ENCODE measurements around the gene RHCE.
"Not testable (repeated sequence)": the region's sequence is repeated elsewhere in the genome, so short reads cannot be mapped to it uniquely, and the experiment has no call there.

Gene RHCE

GRCh38 chr1:25398079-25398478 is 22.5 kb downstream of the RHCE start:
- DNase-seq (ENCODE audit: low read depth in 2 of 2), result not testable (repeated sequence)

GRCh38 chr1:25397549-25397948 is 23.1 kb downstream of the RHCE start:
- DNase-seq (ENCODE audit: low read depth in 2 of 2), result not testable (repeated sequence)

- DNase-seq (ENCODE audit: low read depth in 2 of 2), result no peak
Observed at GRCh38 chr1:25392841-25393240, 27.8 kb downstream of the RHCE start.

DNA sequence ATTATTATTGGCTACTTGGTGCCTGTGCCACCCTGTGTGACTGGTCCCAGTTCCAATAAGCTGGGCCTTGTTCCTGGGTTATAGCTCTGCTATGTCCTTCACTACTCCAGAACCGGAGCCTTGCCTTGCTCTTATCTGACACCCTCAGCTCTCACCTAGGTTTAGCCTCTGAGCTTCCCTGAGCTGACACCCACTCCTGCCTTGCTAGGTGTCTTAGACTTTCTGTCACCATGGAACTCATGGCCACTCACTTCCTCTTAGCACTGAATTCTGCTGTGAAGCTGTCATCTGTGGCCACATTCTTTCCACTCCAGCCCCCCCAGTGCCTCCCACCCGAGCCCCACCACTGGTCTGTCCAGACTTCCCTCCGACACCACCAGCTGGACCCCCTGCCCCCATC is 30.9 kb downstream of the RHCE start:
- not testable (repeated sequence) for DNase-seq (ENCODE audit: low read depth in 2 of 2)

GRCh38 chr1:25388691-25389090 is 31.9 kb downstream of the RHCE start:
- DNase-seq (ENCODE audit: low read depth in 2 of 2), result not testable (repeated sequence)

GRCh38 chr1:25387096-25387495 is 33.5 kb downstream of the RHCE start:
- DNase-seq (ENCODE audit: low read depth in 2 of 2), result not testable (repeated sequence)

DNA sequence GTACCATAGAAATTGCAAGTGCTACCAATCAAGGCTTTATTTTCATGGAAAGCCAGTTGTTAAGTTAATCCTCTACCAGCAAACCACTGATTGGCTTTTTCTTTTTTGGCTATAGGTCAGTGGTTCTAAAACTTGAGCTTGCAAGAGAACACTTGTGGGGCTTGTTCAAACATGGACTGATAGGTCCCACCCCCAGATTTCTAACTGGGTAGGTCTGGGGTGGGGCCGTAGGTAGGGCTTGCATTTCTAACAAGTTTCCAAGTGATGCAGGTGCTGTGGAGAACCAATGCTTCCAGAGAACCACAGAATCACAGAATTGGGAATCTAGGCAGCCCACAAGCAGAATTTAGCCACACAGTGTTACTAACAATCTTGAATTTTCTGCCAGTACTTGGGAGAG is 36.8 kb downstream of the RHCE start:
- not testable (repeated sequence) for DNase-seq (ENCODE audit: low read depth in 2 of 2)

- not testable (repeated sequence) for DNase-seq (ENCODE audit: low read depth in 2 of 2)
Observed at GRCh38 chr1:25383090-25383489, 37.5 kb downstream of the RHCE start.

DNA sequence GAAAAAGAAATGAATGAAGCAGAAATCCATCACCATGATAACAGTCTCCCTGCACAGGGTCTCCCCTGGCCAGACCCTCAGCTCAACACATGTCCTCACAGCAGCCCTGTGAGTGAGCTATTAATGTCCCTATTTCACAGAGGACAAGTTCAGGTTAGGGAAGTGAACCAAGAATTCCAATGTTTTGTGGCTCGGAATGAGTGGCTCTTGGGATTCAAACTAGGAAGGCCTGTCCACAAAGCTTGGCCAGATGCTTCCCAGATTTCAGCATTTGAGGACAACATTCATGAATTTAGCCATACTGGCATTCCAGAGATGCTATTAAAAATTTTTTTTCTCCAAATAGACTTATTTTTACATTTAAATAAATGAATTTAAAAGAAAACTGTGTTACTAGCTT is 38.1 kb downstream of the RHCE start:
- not testable (repeated sequence) for DNase-seq (ENCODE audit: low read depth in 2 of 2)

GRCh38 chr1:25378367-25378766 is 42.3 kb downstream of the RHCE start:
- not testable (repeated sequence) for DNase-seq (ENCODE audit: low read depth in 2 of 2)

DNA sequence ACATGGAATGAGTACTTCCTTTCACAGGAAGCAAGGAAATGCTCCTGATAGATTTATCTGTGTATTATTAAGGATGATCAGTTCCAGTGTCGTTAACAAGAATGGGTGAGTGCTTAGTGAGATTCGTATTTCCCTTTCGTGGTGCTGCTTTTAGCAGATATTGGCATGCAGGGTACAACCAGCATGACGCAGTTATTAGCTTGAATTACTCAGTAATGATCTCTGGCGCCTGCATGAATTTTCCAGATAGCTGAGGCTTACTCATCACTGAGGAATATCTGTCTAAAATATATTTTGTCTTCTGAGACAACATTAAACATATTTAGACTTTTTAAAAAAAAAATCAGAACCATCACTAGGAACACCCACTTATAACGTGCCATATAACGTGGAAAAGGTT is 48.9 kb downstream of the RHCE start:
- not testable (repeated sequence) for DNase-seq (ENCODE audit: low read depth in 2 of 2)

DNA sequence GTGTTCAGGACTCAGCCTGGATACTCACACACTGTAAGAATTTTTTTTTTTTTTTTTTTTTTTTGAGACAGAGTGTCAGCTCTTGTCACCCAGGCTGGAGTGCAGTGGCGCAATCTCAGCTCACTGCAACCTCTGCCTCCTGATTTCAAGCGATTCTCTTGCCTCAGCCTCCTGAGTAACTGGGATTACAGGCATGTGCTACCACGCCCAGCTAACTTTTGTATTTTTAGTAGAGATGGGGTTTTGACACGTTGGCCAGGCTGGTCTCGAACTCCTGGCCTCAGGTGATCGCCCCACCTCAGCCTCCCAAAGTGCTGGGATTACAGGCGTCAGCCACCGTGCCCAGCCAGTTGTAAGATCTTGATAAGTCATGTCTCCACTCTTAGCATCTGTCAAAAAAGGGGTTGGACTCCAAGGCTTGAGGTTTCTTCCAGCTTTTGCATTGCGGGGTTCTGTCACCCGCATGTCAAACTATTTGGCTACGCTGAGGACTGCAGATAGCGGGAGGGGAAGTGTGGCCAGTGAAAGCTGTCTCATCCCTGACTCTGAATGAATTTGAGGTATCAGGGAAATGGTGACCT is 50.8 kb downstream of the RHCE start:
- not testable (repeated sequence) for DNase-seq (ENCODE audit: low read depth in 2 of 2)

DNA sequence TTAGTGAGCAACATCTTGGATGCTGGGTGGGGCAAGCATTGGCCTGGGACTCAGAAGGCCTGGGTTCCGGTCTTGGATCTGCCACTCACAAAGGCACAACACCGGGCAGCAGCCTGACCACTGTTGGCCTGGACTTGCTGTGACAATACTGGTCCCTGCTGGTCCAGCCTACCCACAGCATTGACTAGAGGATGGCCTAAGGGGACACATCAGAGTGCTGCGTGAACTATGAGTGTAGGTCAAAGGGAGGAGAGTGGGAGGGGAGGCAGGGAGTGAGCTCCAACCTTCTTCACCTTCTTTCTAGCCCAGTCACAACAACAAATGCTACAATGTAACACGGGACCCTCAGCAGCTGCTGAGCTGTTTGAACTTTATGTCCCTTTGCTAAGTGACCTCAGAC is 51.4 kb downstream of the RHCE start:
- DNase-seq (ENCODE audit: low read depth in 2 of 2), result no peak

GRCh38 chr1:25362634-25363559 is 57.7 kb downstream of the RHCE start:
- not testable (repeated sequence) for DNase-seq (ENCODE audit: low read depth in 2 of 2)

DNA sequence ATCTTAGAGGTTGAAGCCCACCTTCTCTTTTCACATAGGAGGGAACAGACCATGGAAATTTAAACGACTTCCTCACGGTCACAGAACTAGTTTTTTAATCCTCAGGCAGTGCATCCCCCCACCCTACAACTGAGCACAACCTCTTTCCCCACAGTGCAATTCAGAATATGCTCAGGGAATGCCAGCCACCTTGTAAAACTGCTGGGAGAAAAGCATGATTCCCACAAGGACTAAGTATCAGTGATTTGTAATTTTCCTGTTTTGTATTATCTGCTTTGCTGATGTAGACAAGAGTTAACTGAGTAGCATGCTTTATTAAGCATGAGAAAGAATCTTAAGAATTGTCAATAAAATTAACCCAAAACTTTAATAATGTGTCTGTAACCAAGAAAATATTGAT is 58.7 kb downstream of the RHCE start:
- no peak for DNase-seq (ENCODE audit: low read depth in 2 of 2)

GRCh38 chr1:25360596-25361581 is 59.7 kb downstream of the RHCE start:
- DNase-seq (ENCODE audit: low read depth in 2 of 2), result no peak

DNA sequence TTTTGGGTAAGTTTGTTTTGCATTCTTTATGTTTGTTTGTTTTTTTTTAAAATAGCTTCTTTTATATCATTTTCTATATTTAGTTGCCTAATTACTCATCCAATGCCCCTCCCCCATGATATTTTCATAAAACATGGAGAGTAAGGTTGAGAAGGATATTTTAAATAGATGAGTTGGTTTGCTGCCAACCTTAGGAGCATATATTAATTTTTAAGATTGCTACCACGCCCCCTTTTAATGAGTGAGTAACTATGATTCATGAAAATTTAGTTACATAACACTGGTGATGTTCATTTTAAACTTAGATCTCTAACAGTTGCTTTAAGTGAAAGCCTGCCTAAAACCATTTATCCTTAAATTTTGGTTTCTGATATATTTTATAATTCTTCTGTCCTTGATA is 63.8 kb downstream of the RHCE start:
- DNase-seq (ENCODE audit: low read depth in 2 of 2), result no peak

- DNase-seq (ENCODE audit: low read depth in 2 of 2), result no peak
Observed at GRCh38 chr1:25356441-25356840, 64.2 kb downstream of the RHCE start.

GRCh38 chr1:25355841-25356395 is 64.7 kb downstream of the RHCE start:
- DNase-seq (ENCODE audit: low read depth in 2 of 2), result no peak

- no peak for DNase-seq (ENCODE audit: low read depth in 2 of 2)
Observed at GRCh38 chr1:25349606-25350005, 71.0 kb downstream of the RHCE start.

GRCh38 chr1:25347556-25347955 is 73.1 kb downstream of the RHCE start:
- no peak for DNase-seq (ENCODE audit: low read depth in 2 of 2)

GRCh38 chr1:25343872-25344271 is 76.8 kb downstream of the RHCE start:
- no peak for DNase-seq (ENCODE audit: low read depth in 2 of 2)
